GM21723 (cell line): ENCODE results near the gene SMAGP.

ENCODE experiments used
- ATAC-seq: cut with Tn5 transposase; IDR thresholded peaks from one replicate; pipeline ENCODE4 v1.9.1; 2021; ENCODE audit warnings: mild to moderate bottlenecking, moderate library complexity; ENCODE audit not compliant: unreplicated experiment

SMAGP gene

GRCh38 chr12:51198568-51199365, 71.4 kb downstream of the SMAGP start:
- no peak for ATAC-seq

- ATAC-seq: no peak
Observed at GRCh38 chr12:51197736-51198567, 72.3 kb downstream of the SMAGP start.

GRCh38 chr12:51196547-51196946, 73.7 kb downstream of the SMAGP start:
- ATAC-seq: no peak

- no peak for ATAC-seq
Observed at GRCh38 chr12:51195841-51196240, 74.4 kb downstream of the SMAGP start.
